ENCODE data around the gene KIAA0040.
A peak's percentile ranks its signal among the peaks of the same experiment; 100 is the strongest.

The KIAA0040 gene

GRCh38 chr1:175218786-175219434 is 26.3 kb upstream of the KIAA0040 start:
- DNase-seq (ENCODE audit: low spot score) (no peak), ATAC-seq (ENCODE audit: low read depth) (peak; percentile 46)
- Histone ChIP-seq H3K36me3 (ENCODE audit: low read depth) (no peaks in the 10 kb centered on the region), H3K27me3 (ENCODE audit: insufficient read depth, poor library complexity, severe bottlenecking) (no peaks in the 10 kb centered on the region), H3K4me3 (ENCODE audit: severe bottlenecking) (no peak overlapping the region), H3K27ac (ENCODE audit: poor library complexity, severe bottlenecking) (peak overlapping the region; percentile 86), H3K9me3 (ENCODE audit: severe bottlenecking) (no peaks in the 10 kb centered on the region), H3K4me1 (ENCODE audit: insufficient read depth, poor library complexity, severe bottlenecking) (peaks cover 45% of the 10 kb centered on the region)
- TF ChIP-seq CTCF (IDR thresholded peaks at IDR 0.05; ENCODE audit: poor library complexity, severe bottlenecking): no peak

GRCh38 chr1:175217721-175218531 is 25.4 kb upstream of the KIAA0040 start:
- H3K36me3 ChIP-seq (ENCODE audit: low read depth): no peaks in the 10 kb centered on the region
- TF ChIP-seq CTCF (IDR thresholded peaks at IDR 0.05; ENCODE audit: poor library complexity, severe bottlenecking): no peak
- no peak for DNase-seq (ENCODE audit: low spot score)
- H3K4me1 ChIP-seq (ENCODE audit: insufficient read depth, poor library complexity, severe bottlenecking): peaks cover 45% of the 10 kb centered on the region
- H3K4me3 ChIP-seq (ENCODE audit: severe bottlenecking): no peak overlapping the region
- no peaks in the 10 kb centered on the region for H3K9me3 ChIP-seq (ENCODE audit: severe bottlenecking)
- H3K27me3 ChIP-seq (ENCODE audit: insufficient read depth, poor library complexity, severe bottlenecking): no peaks in the 10 kb centered on the region
- ATAC-seq (ENCODE audit: low read depth): no peak
- H3K27ac ChIP-seq (ENCODE audit: poor library complexity, severe bottlenecking): no peak overlapping the region

GRCh38 chr1:175216444-175216843 is 23.9 kb upstream of the KIAA0040 start:
- H3K4me1 ChIP-seq (ENCODE audit: insufficient read depth, poor library complexity, severe bottlenecking): peaks cover 32% of the 10 kb centered on the region
- ATAC-seq (ENCODE audit: low read depth) (no peak), DNase-seq (ENCODE audit: low spot score) (no peak)
- no peaks in the 10 kb centered on the region for H3K27me3 ChIP-seq (ENCODE audit: insufficient read depth, poor library complexity, severe bottlenecking)
- no peak overlapping the region for H3K4me3 ChIP-seq (ENCODE audit: severe bottlenecking)
- H3K9me3 ChIP-seq (ENCODE audit: severe bottlenecking): no peaks in the 10 kb centered on the region
- no peak overlapping the region for H3K27ac ChIP-seq (ENCODE audit: poor library complexity, severe bottlenecking)
- no peaks in the 10 kb centered on the region for H3K36me3 ChIP-seq (ENCODE audit: low read depth)
- no peak for TF ChIP-seq CTCF (IDR thresholded peaks at IDR 0.05; ENCODE audit: poor library complexity, severe bottlenecking)

GRCh38 chr1:175211656-175212055 is 19.1 kb upstream of the KIAA0040 start:
- Histone ChIP-seq H3K27me3 (ENCODE audit: insufficient read depth, poor library complexity, severe bottlenecking) (no peaks in the 10 kb centered on the region), H3K36me3 (ENCODE audit: low read depth) (no peaks in the 10 kb centered on the region), H3K27ac (ENCODE audit: poor library complexity, severe bottlenecking) (no peak overlapping the region), H3K4me1 (ENCODE audit: insufficient read depth, poor library complexity, severe bottlenecking) (peaks cover 6% of the 10 kb centered on the region), H3K4me3 (ENCODE audit: severe bottlenecking) (no peak overlapping the region), H3K9me3 (ENCODE audit: severe bottlenecking) (no peaks in the 10 kb centered on the region)
- no peak for TF ChIP-seq CTCF (IDR thresholded peaks at IDR 0.05; ENCODE audit: poor library complexity, severe bottlenecking)
- DNase-seq (ENCODE audit: low spot score) (no peak), ATAC-seq (ENCODE audit: low read depth) (no peak)

- no peak overlapping the region for H3K27ac ChIP-seq (ENCODE audit: poor library complexity, severe bottlenecking)
- H3K4me3 ChIP-seq (ENCODE audit: severe bottlenecking): no peak overlapping the region
- peaks cover 12% of the 10 kb centered on the region for H3K4me1 ChIP-seq (ENCODE audit: insufficient read depth, poor library complexity, severe bottlenecking)
- TF ChIP-seq CTCF (IDR thresholded peaks at IDR 0.05; ENCODE audit: poor library complexity, severe bottlenecking): no peak
- DNase-seq (ENCODE audit: low spot score) (no peak), ATAC-seq (ENCODE audit: low read depth) (no peak)
- no peaks in the 10 kb centered on the region for H3K9me3 ChIP-seq (ENCODE audit: severe bottlenecking)
- no peaks in the 10 kb centered on the region for H3K36me3 ChIP-seq (ENCODE audit: low read depth)
- no peaks in the 10 kb centered on the region for H3K27me3 ChIP-seq (ENCODE audit: insufficient read depth, poor library complexity, severe bottlenecking)
Measured at GRCh38 chr1:175210744-175211143, 18.2 kb upstream of the KIAA0040 start.
